ENCODE results near the gene MICU2. TPM values are rescaled to one million over a fixed set of nuclear protein-coding genes. Genes with fewer than 3 reads are reported as not detected.

The MICU2 gene
- total RNA-seq, 4 donors from 2014 or later: 31.6 to 39.5 (median 36.0) TPM

DNA sequence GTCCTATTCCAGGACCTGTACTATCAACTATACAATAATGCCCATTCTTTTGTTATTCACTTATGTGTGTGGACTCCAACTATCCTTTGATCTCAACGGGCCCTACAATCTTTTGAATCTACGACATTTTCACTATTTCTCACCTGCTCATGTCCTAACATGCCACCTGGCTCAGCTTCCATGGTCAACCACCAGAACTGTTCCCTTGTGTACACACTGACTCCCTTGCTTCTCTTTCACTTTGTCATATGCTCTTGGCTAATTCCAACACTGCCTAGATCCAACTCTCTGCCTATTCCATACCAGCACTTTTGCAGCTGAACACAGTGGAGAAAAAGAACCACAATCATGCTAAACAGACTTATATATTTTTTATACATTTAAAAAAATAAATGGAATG lies 53.1 kb downstream of the MICU2 start:
- TF ChIP-seq, protein P1, sequence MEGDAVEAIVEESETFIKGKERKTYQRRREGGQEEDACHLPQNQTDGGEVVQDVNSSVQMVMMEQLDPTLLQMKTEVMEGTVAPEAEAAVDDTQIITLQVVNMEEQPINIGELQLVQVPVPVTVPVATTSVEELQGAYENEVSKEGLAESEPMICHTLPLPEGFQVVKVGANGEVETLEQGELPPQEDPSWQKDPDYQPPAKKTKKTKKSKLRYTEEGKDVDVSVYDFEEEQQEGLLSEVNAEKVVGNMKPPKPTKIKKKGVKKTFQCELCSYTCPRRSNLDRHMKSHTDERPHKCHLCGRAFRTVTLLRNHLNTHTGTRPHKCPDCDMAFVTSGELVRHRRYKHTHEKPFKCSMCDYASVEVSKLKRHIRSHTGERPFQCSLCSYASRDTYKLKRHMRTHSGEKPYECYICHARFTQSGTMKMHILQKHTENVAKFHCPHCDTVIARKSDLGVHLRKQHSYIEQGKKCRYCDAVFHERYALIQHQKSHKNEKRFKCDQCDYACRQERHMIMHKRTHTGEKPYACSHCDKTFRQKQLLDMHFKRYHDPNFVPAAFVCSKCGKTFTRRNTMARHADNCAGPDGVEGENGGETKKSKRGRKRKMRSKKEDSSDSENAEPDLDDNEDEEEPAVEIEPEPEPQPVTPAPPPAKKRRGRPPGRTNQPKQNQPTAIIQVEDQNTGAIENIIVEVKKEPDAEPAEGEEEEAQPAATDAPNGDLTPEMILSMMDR (IDR thresholded peaks at IDR 0.05): no peak
- 98% methylated on average over 2 of the region's 2 CpGs for WGBS
- intact Hi-C loops (cut with DNase I): no loop called here
- DNase-seq (ENCODE audit: extremely low spot score): no peak
- Histone ChIP-seq H3K9me3 (no peaks in the 10 kb centered on the region), H3K4me3 (no peak overlapping the region), H3K27ac (replicated peaks in 1 of 4) (no peak overlapping the region), H3K4me1 (no peaks in the 10 kb centered on the region), H3K36me3 (peaks cover 0 to 6% (median 0%) of the 10 kb centered on the region in 4 donors), H3K27me3 (no peaks in the 10 kb centered on the region)

DNA sequence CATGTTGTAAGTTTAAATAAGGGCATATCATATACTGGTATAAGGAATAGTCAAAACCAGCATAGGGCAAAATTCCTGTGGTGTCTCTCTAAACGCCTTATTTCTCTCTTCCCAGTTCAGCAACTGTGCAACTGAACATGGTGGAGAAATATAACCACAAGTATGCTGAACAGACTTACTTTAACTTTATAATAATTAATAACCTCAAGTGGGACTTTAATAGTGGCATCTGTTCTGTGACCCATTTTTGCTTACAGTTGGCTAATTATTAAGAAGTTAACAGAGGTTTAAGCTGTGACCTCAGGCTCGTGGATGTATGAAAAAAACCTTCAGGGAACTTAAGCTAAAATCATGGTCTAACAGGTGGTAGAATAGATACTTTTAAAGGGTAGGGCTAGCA lies 54.3 kb downstream of the MICU2 start:
- TF ChIP-seq, protein P1 (IDR thresholded peaks at IDR 0.05): no peak
- no peak for TF ChIP-seq POLR2AphosphoS5 (IDR thresholded peaks at IDR 0.05)
- no peak for TF ChIP-seq POLR2A (IDR thresholded peaks at IDR 0.05; ENCODE audit: low read depth)
- no peak for TF ChIP-seq EP300 (IDR thresholded peaks at IDR 0.05)
- no peaks in the 10 kb centered on the region for H3K27me3 ChIP-seq
- H3K4me1 ChIP-seq: no peaks in the 10 kb centered on the region
- H3K4me3 ChIP-seq: no peak overlapping the region
- DNase-seq (ENCODE audit: extremely low spot score): no peak
- H3K27ac ChIP-seq (replicated peaks in 1 of 4): no peak overlapping the region
- no peaks in the 10 kb centered on the region for H3K9me3 ChIP-seq
- 97% methylated on average over 2 of the region's 2 CpGs for WGBS
- H3K36me3 ChIP-seq: peaks cover 0 to 16% (median 0%) of the 10 kb centered on the region in 4 donors
- intact Hi-C loops (cut with DNase I): no loop called here

- Histone ChIP-seq H3K9me3 (no peaks in the 10 kb centered on the region), H3K4me3 (no peak overlapping the region), H3K4me1 (no peaks in the 10 kb centered on the region), H3K27ac (replicated peaks in 1 of 4) (no peak overlapping the region), H3K27me3 (no peaks in the 10 kb centered on the region), H3K36me3 (peaks cover 0 to 16% (median 0%) of the 10 kb centered on the region in 4 donors)
- intact Hi-C loops (cut with DNase I): no loop called here
- TF ChIP-seq, protein P1 (IDR thresholded peaks at IDR 0.05): no peak
- TF ChIP-seq POLR2AphosphoS5 (IDR thresholded peaks at IDR 0.05) (no peak), POLR2A (IDR thresholded peaks at IDR 0.05; ENCODE audit: low read depth) (no peak), EP300 (IDR thresholded peaks at IDR 0.05) (no peak)
- WGBS: 93% methylated on average over 5 of the region's 5 CpGs
- no peak for DNase-seq (ENCODE audit: extremely low spot score)
These were observed 55.4 kb downstream of the MICU2 start for GRCh38 chr13:21548577-21548976.

GRCh38 chr13:21546372-21546771 lies 57.6 kb downstream of the MICU2 start:
- Histone ChIP-seq H3K27me3 (no peaks in the 10 kb centered on the region), H3K27ac (replicated peaks in 1 of 4) (no peak overlapping the region), H3K9me3 (no peaks in the 10 kb centered on the region), H3K4me1 (no peaks in the 10 kb centered on the region), H3K4me3 (no peak overlapping the region), H3K36me3 (peaks cover 0 to 16% (median 0%) of the 10 kb centered on the region in 4 donors)
- DNase-seq (ENCODE audit: extremely low spot score): no peak
- TF ChIP-seq EP300 (IDR thresholded peaks at IDR 0.05): no peak
- TF ChIP-seq, protein P1 (IDR thresholded peaks at IDR 0.05): no peak
- TF ChIP-seq POLR2A (IDR thresholded peaks at IDR 0.05; ENCODE audit: low read depth): no peak
- TF ChIP-seq POLR2AphosphoS5 (IDR thresholded peaks at IDR 0.05): no peak
- intact Hi-C loops (cut with DNase I): no loop called here
- WGBS: 85% methylated on average over 1 of the region's 1 CpG

DNA sequence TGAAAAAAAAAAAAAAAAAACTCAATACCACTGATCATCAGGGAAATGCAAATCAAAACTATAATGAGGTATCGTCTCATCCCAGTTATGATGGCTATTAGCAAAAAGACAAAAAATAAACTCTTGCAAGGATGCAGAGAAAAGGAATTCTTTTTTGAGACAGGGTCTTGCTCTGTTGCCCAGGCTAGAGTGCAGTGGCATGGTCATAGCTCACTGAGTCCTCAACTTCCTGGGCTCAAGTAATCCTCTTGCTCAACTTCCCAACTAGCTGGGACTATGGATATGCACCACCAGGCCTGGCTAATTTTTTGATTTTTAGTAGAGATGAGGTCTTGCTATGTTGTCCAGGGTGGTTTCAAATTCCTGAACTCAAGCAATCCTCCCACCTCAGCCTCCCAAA lies 59.5 kb downstream of the MICU2 start:
- H3K27me3 ChIP-seq: no peaks in the 10 kb centered on the region
- no peak overlapping the region for H3K4me3 ChIP-seq
- H3K9me3 ChIP-seq: no peaks in the 10 kb centered on the region
- WGBS: 91% methylated on average over 1 of the region's 1 CpG
- TF ChIP-seq, protein P1 (IDR thresholded peaks at IDR 0.05): no peak
- no peak for TF ChIP-seq EP300 (IDR thresholded peaks at IDR 0.05)
- no peak for TF ChIP-seq POLR2A (IDR thresholded peaks at IDR 0.05; ENCODE audit: low read depth)
- TF ChIP-seq POLR2AphosphoS5 (IDR thresholded peaks at IDR 0.05): no peak
- no peaks in the 10 kb centered on the region for H3K4me1 ChIP-seq
- H3K27ac ChIP-seq (replicated peaks in 1 of 4): no peak overlapping the region
- H3K36me3 ChIP-seq: peaks cover 0 to 16% (median 0%) of the 10 kb centered on the region in 4 donors
- intact Hi-C loops (cut with DNase I): no loop called here
- no peak for DNase-seq (ENCODE audit: extremely low spot score)
